ENCODE results near the gene UAP1L1. TPM values are rescaled to one million over a fixed set of nuclear protein-coding genes. Genes with fewer than 3 reads are reported as not detected.
"Not testable (repeated sequence)": the region's sequence is repeated elsewhere in the genome, so short reads cannot be mapped to it uniquely, and the experiment has no call there.

The UAP1L1 gene
- total RNA-seq, 2 experiments from 2014 or later, result 6.5 to 6.8 TPM

DNA sequence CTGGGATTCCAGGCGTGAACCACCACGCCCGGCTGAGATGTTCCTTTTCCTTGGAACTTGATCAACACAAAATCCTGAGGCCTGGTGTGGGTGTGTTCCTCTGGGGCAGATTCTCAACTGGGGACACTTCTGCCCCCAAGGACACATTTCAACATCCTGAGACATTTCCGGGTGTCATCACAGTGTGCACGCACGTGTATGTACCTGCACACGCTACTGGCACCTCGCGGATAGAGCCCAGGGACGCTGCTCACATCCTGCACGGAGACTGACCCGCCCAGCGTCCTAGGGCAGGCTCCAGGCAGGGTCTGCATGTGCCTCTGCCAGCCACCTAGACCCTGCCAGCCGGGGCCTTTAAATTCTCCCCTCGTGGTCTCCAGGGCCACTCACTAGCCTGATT is 14.9 kb upstream of the UAP1L1 start:
- Histone ChIP-seq H3K36me3 (ENCODE audit: insufficient read depth, low read length) (no peaks in the 10 kb centered on the region), H3K27me3 (ENCODE audit: control insufficient read depth in 1 of 2, insufficient read depth in 2 of 2, low read length in 2 of 2) (no peaks in the 10 kb centered on the region), H3K9me3 (ENCODE audit: control insufficient read depth in 1 of 2, insufficient read depth in 1 of 2, low read length in 2 of 2) (no peaks in the 10 kb centered on the region), H3K4me3 (ENCODE audit: low read length) (no peak overlapping the region), H3K4me1 (ENCODE audit: insufficient read depth, low read length) (peaks cover 7% of the 10 kb centered on the region), H3K27ac (ENCODE audit: low read depth in 1 of 2, low read length in 2 of 2) (no peak overlapping the region)
- Mint-ChIP-seq H3K9me3 (no peaks in the 10 kb centered on the region), H3K4me3 (no peak overlapping the region), H3K27ac (no peak overlapping the region), H3K36me3 (ENCODE audit: low read depth) (no peaks in the 10 kb centered on the region), H3K27me3 (no peaks in the 10 kb centered on the region), H3K4me1 (ENCODE audit: low read depth) (no peaks in the 10 kb centered on the region)
- no peak for ATAC-seq (ENCODE audit: poor library complexity)
- ChIA-PET POLR2A (no interaction called here), CTCF (no interaction called here)
- TF ChIP-seq, protein P1, sequence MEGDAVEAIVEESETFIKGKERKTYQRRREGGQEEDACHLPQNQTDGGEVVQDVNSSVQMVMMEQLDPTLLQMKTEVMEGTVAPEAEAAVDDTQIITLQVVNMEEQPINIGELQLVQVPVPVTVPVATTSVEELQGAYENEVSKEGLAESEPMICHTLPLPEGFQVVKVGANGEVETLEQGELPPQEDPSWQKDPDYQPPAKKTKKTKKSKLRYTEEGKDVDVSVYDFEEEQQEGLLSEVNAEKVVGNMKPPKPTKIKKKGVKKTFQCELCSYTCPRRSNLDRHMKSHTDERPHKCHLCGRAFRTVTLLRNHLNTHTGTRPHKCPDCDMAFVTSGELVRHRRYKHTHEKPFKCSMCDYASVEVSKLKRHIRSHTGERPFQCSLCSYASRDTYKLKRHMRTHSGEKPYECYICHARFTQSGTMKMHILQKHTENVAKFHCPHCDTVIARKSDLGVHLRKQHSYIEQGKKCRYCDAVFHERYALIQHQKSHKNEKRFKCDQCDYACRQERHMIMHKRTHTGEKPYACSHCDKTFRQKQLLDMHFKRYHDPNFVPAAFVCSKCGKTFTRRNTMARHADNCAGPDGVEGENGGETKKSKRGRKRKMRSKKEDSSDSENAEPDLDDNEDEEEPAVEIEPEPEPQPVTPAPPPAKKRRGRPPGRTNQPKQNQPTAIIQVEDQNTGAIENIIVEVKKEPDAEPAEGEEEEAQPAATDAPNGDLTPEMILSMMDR (IDR thresholded peaks at IDR 0.05), result no peak
- intact Hi-C loops (cut with DNase I, micrococcal nuclease), result loop anchor here in 1 of 2 experiments (10.0 kb wide), 1 partner anchor 278 kb away; no protein-coding TSS in a partner anchor
- DNase-seq, result no peak

DNA sequence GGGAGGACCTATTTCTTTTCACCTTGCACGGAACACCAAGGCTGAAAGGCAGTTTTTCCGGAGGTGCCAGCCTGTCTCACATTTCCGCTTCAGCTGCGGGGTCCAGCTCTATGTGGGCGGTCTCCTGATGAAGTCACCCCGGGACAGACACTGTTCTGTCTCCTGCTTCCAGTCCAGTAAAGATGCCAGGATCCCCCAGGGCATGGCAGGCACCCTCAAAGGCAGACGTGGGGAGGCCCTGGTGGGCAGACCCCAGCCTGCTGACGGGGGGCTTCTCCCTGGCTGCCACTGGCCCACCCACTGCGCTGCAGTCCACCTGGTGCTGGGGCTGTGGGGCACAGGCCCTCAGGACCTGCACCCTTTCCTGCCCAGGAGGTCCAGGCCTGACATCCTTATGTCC is 14.5 kb upstream of the UAP1L1 start:
- ATAC-seq (ENCODE audit: poor library complexity); H3K36me3 ChIP-seq (ENCODE audit: insufficient read depth, low read length); H3K9me3 Mint-ChIP-seq; H3K4me3 Mint-ChIP-seq; H3K27ac Mint-ChIP-seq; CTCF ChIA-PET; H3K27ac ChIP-seq (ENCODE audit: low read depth in 1 of 2, low read length in 2 of 2); POLR2A ChIA-PET; H3K27me3 ChIP-seq (ENCODE audit: control insufficient read depth in 1 of 2, insufficient read depth in 2 of 2, low read length in 2 of 2); H3K36me3 Mint-ChIP-seq (ENCODE audit: low read depth); H3K27me3 Mint-ChIP-seq; H3K4me1 Mint-ChIP-seq (ENCODE audit: low read depth); H3K9me3 ChIP-seq (ENCODE audit: control insufficient read depth in 1 of 2, insufficient read depth in 1 of 2, low read length in 2 of 2); H3K4me3 ChIP-seq (ENCODE audit: low read length); DNase-seq: not testable (repeated sequence)
- intact Hi-C loops (cut with DNase I, micrococcal nuclease), result loop anchor here in 1 of 2 experiments (10.0 kb wide), 1 partner anchor 278 kb away; no protein-coding TSS in a partner anchor
- H3K4me1 ChIP-seq (ENCODE audit: insufficient read depth, low read length), result peaks cover 11% of the 10 kb centered on the region

DNA sequence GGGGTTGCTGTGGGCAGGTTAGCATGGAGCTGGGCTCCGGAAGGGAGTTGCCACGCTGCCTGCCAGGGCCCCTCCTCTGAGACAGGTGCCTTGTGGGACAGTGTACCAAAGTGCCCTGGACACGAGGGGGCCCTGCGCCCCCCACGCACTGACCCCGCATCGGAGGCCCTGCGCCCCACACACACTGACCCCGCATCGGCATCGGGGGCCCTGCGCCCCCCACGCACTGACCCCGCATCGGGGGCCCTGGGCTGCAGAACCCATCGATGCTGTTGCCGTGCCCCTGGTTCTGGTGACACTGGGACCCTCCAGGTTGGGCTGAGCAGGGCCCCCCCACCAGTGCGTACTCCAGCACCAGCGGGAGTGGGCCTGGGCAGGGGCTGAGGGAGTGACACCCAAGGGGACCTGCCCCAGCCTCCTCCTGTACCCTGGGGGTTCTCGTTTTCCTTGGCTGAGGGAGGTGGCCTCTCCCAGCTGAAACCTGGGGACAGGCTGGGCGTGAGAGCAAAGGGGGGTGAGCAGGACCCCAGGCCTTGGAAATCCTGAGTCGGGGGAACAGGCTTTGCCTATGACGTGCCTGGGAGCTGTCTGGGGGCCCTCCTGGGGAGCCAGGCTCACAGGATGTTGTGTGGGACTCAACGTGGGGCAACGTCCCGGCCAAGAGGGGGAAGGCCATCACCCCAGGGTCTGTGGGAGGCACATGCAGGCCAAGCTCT is 13.8 kb upstream of the UAP1L1 start:
- Histone ChIP-seq H3K27me3 (ENCODE audit: control insufficient read depth in 1 of 2, insufficient read depth in 2 of 2, low read length in 2 of 2) (no peaks in the 10 kb centered on the region), H3K36me3 (ENCODE audit: insufficient read depth, low read length) (no peaks in the 10 kb centered on the region), H3K4me3 (ENCODE audit: low read length) (no peak overlapping the region), H3K4me1 (ENCODE audit: insufficient read depth, low read length) (peaks cover 16% of the 10 kb centered on the region), H3K27ac (ENCODE audit: low read depth in 1 of 2, low read length in 2 of 2) (no peak overlapping the region), H3K9me3 (ENCODE audit: control insufficient read depth in 1 of 2, insufficient read depth in 1 of 2, low read length in 2 of 2) (no peaks in the 10 kb centered on the region)
- TF ChIP-seq, protein P1 (IDR thresholded peaks at IDR 0.05), result no peak
- POLR2A ChIA-PET, result no interaction called here
- DNase-seq, result no peak
- Mint-ChIP-seq H3K36me3 (ENCODE audit: low read depth) (no peaks in the 10 kb centered on the region), H3K4me1 (ENCODE audit: low read depth) (peaks cover 6% of the 10 kb centered on the region), H3K27me3 (peaks cover 4% of the 10 kb centered on the region), H3K9me3 (no peaks in the 10 kb centered on the region), H3K27ac (no peak overlapping the region), H3K4me3 (no peak overlapping the region)
- CTCF ChIA-PET, result interaction anchor here (0.7 to 1.6 kb wide), 9 partner anchors 13 to 276 kb away, joined by 3 to 10 read pairs (median 3); partner anchors contain the start of genes MAN1B1 and NPDC1
- no peak for ATAC-seq (ENCODE audit: poor library complexity)
- intact Hi-C loops (cut with DNase I, micrococcal nuclease), result loop anchor here (1.0 to 10.0 kb wide), 4 partner anchors 17 to 279 kb away; partner anchors contain the start of genes ABCA2 (in 1 of the 2) and NPDC1 (in 1 of the 2)

All from CD4-positive, alpha-beta T cell (primary cell).